ENCODE results near the gene IGF1R.

The IGF1R gene

GRCh38 chr15:98896802-98897732 is 248.7 kb downstream of the IGF1R start:
- DNase-seq = no peak

- no peak for DNase-seq
Measured at GRCh38 chr15:98898122-98898521, 249.8 kb downstream of the IGF1R start.

GRCh38 chr15:98899272-98900021 is 251.1 kb downstream of the IGF1R start:
- DNase-seq = no peak

- DNase-seq = no peak
Measured at GRCh38 chr15:98900356-98900755, 252.0 kb downstream of the IGF1R start.

- no peak for DNase-seq
Measured at GRCh38 chr15:98901434-98902072, 253.2 kb downstream of the IGF1R start.

GRCh38 chr15:98902931-98903330 is 254.6 kb downstream of the IGF1R start:
- no peak for DNase-seq

GRCh38 chr15:98903377-98904018 is 255.2 kb downstream of the IGF1R start:
- DNase-seq = no peak

GRCh38 chr15:98904544-98904943 is 256.2 kb downstream of the IGF1R start:
- DNase-seq = peak; percentile 10

GRCh38 chr15:98905963-98906711 is 257.8 kb downstream of the IGF1R start:
- no peak for DNase-seq

- no peak for DNase-seq
Measured at GRCh38 chr15:98906712-98907083, 258.4 kb downstream of the IGF1R start.

- no peak for DNase-seq
Measured at GRCh38 chr15:98907927-98908471, 259.7 kb downstream of the IGF1R start.

- DNase-seq = no peak
Measured at GRCh38 chr15:98909968-98910885, 261.9 kb downstream of the IGF1R start.

GRCh38 chr15:98914626-98915025 is 266.3 kb downstream of the IGF1R start:
- no peak for DNase-seq

GRCh38 chr15:98916826-98917225 is 268.5 kb downstream of the IGF1R start:
- DNase-seq = no peak

GRCh38 chr15:98917417-98917816 is 269.1 kb downstream of the IGF1R start:
- DNase-seq = no peak

- no peak for DNase-seq
Measured at GRCh38 chr15:98920091-98920880, 271.9 kb downstream of the IGF1R start.

- no peak for DNase-seq
Measured at GRCh38 chr15:98923171-98923570, 274.8 kb downstream of the IGF1R start.

GRCh38 chr15:98923579-98923978 is 275.2 kb downstream of the IGF1R start:
- no peak for DNase-seq

GRCh38 chr15:98924401-98925049 is 276.2 kb downstream of the IGF1R start:
- DNase-seq = no peak

All from NCI-H1694 treated with DMSO at 0.1 percent for 48 hours (cell line).